GM19099 (cell line): ENCODE measurements around the gene CHPF.

ENCODE experiments used
- POLR2A ChIP-seq: IDR thresholded peaks from 3 replicates; pipeline ENCODE4 v1.6.1; 2011; ENCODE audit warnings: low read depth; ENCODE audit not compliant: insufficient read length; ENCODE audit errors: extremely low read depth

The CHPF gene

DNA sequence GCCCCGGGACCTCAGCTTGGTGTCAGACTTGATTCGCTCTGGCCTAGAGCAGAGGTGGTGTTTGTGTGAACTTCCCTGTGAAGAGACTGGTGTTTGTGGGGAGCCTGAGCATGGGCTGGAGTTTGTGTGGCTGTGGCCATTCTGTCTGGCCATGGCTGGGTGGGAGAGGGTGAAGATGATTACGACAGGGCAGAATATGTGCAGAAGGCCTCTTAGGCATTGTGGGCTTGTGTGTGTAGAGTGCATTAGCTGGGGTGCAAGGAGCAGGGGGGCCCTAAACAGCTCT is 17.2 kb upstream of the CHPF start:
- TF ChIP-seq POLR2A, result no peak

- TF ChIP-seq POLR2A, result no peak
Observed at GRCh38 chr2:219560037-219560892, 16.7 kb upstream of the CHPF start.

DNA sequence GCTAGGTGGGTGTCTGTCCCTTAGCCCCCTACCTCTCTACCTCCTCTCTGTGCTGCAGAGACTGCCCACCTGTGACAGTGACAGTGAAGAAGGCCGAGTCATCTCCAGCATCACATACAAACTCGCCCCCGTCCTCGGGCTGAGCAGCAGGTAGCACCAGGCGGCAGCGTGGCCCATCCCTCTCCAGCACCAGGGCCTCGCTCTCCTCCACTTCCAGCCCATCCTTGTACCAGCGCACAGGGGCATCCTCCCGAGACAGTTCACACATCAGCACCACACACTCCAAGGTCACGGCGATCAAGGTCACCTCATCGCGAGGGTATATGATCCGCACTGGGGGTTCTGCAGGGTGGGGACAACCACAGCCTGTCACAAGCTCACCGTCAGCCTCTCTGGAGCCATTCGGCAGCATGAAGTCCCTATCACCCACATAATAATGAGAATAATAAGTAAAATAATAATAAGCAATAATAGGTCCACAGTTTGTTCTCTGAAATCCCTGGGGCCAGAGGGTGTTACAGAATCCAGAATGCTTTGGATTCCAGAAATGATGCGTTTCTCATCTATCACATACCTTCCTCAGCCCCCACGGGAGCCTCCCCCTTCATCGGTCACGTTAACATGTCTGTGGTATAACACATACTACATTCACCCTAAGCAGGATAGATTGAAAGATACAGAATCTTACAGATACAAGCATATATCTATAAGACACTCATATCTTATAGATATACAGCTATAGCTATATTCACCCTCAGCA is 15.7 kb upstream of the CHPF start:
- no peak for TF ChIP-seq POLR2A

- no peak for TF ChIP-seq POLR2A
Observed at GRCh38 chr2:219557791-219558785, 14.5 kb upstream of the CHPF start.

GRCh38 chr2:219557320-219557719 is 13.7 kb upstream of the CHPF start:
- TF ChIP-seq POLR2A, result no peak

GRCh38 chr2:219556413-219556812 is 12.8 kb upstream of the CHPF start:
- TF ChIP-seq POLR2A, result no peak

DNA sequence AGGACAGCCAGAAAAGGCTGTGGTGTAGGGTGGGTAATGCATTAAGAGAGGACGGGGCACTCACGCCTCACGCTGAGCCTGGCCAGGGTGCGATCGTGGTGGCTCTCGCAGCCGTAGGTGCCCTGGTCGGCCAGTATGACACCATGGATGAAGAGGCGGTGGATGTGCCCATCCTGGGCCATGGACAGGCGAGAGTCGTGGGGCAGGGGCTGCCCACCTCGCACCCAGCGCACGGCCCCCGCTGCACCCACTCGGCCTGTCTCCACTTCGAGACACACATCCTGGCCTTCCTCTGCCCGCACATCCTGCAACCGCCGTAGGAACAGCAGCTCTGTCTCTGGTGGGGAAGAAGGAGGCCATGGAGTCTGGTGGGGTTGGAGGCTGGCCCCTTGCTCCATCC is 12.3 kb upstream of the CHPF start:
- TF ChIP-seq POLR2A, result no peak

DNA sequence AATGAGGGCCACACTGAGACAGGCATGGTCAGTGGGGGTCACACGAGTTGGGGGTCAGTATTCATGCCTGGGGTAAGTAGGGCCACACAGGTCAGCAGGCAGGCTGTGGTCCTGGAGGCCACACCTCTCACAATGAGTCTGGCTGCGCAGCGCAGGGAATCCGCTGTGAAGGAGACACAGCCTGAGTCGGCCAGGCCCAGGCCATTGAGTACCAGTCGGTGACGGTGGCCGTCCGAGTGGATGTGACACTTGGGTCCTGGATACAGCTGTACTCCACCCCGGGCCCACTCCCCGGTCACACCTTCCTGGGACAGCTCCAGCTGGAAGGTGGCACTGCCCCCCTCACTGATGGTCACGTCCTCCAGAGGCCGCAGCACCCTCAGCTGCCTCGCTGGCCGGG is 10.7 kb upstream of the CHPF start:
- TF ChIP-seq POLR2A, result no peak

- TF ChIP-seq POLR2A, result no peak
Observed at GRCh38 chr2:219553463-219553963, 9.9 kb upstream of the CHPF start.

DNA sequence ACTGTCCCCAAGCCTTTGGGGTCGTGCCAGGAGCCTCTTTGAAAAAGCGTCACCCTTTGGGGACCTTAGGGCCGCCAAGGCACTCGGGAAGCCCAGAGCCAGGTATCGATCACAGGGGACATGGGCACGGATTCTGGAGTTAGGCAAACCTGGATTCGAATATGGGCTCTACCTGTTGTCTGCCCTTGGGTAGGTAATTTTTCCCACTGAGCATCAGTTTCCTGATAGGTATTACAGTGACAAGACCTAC is 9.5 kb upstream of the CHPF start:
- no peak for TF ChIP-seq POLR2A

- no peak for TF ChIP-seq POLR2A
Observed at GRCh38 chr2:219552382-219553167, 9.0 kb upstream of the CHPF start.

DNA sequence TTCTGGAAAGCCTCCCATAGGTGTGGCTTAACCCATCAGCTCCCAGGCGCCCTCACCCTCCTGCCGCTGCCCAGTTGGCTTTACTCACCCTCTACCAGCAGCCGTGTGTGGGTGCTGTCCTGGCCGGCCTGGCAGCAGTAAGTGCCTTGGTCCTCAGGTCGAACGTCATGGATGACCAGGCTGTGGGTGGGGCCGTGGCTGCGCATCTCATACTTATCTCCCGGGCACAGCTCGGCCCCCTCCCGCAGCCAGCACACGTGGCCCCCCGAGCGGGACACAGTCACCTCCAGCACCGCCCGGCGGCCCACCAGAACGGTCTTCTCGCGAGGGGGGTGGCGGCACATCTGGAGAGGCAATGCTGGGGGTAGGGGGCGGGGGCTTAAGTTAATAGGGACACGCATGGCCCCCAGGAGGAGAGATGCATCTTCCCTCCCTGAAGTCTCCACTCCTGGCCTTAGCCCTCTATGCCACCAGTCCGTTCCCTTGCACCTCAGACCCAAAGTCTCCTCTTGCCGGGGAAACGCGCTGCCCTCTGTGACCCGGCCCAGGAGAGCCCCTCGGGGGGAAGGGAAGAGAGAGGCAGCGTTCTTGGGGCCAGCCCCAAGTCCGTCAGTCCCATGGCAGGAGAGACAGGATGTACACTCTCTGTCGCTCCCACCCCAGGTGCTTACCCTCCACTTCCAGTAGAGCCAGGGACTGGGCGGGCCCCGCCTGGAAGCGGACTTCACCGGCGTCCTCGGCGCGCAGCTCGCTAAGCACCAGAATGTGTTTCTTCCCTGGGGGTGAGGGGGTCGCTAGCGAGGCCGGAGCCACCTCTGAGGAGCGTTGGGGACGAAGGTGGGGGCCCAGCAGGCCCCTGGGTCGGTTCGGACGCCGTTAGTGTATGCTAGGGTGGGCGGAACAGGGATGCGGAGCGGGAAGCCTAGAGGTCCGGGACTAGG is 8.1 kb upstream of the CHPF start:
- TF ChIP-seq POLR2A, result no peak

GRCh38 chr2:219549619-219550018 is 6.0 kb upstream of the CHPF start:
- TF ChIP-seq POLR2A, result no peak
